Dermis blood vessel endothelial cell (primary cell): Measurements from ENCODE around the gene PKMYT1. TPM values are rescaled to one million over a fixed set of nuclear protein-coding genes. Genes with fewer than 3 reads are reported as not detected.

ENCODE experiments used
- DNase-seq: peaks from one replicate; pipeline ENCODE4 v3.0.0; 2010
- total RNA-seq: library from RNA; depleted of rRNA; stranded (reverse); fragments of >200 nt; gene quantifications from 2 replicates; pipeline ENCODE4 v1.2.3, GENCODE V29; 2014

Gene PKMYT1
- 4.4 and 10.6 TPM in 2 replicates for total RNA-seq

- DNase-seq: peak; percentile 90
These were observed at the start of gene PKMYT1 for GRCh38 chr16:2980227-2981176. TSS of gene PKMYT1 (minus strand) at chr16:2980446. CDS start at chr16:2979657, 789 bp downstream.

GRCh38 chr16:3029491-3030221 lies 49.4 kb upstream of the PKMYT1 start:
- DNase-seq: peak; percentile 35

GRCh38 chr16:3028716-3029319 lies 48.6 kb upstream of the PKMYT1 start:
- no peak for DNase-seq

- peak; percentile 87 for DNase-seq
These were observed 47.9 kb upstream of the PKMYT1 start for GRCh38 chr16:3027983-3028715.

GRCh38 chr16:3027489-3027795 lies 47.2 kb upstream of the PKMYT1 start:
- no peak for DNase-seq

- no peak for DNase-seq
These were observed 46.6 kb upstream of the PKMYT1 start for GRCh38 chr16:3026609-3027488.

GRCh38 chr16:3026003-3026378 lies 45.7 kb upstream of the PKMYT1 start:
- no peak for DNase-seq

GRCh38 chr16:3025032-3026002 lies 45.1 kb upstream of the PKMYT1 start:
- no peak for DNase-seq

GRCh38 chr16:3023669-3024478 lies 43.6 kb upstream of the PKMYT1 start, which contains the start of the genes HCFC1R1 and THOC6:
TSS of gene HCFC1R1 (minus strand) at chr16:3023942. CDS start at chr16:3023941, 1 bp downstream.
TSS of gene THOC6 (plus strand) at chr16:3024035. CDS start at chr16:3024327, 292 bp downstream.
- DNase-seq: peak; percentile 99

- DNase-seq: no peak
These were observed 43.1 kb upstream of the PKMYT1 start for GRCh38 chr16:3023415-3023668.

- DNase-seq: peak; percentile 46
These were observed 42.6 kb upstream of the PKMYT1 start for GRCh38 chr16:3022684-3023414.

- peak; percentile 95 for DNase-seq
These were observed 42.0 kb upstream of the PKMYT1 start for GRCh38 chr16:3022208-3022683.

- peak; percentile 74 for DNase-seq
These were observed 41.4 kb upstream of the PKMYT1 start for GRCh38 chr16:3021449-3022207.

GRCh38 chr16:3020604-3021448 lies 40.6 kb upstream of the PKMYT1 start:
- peak; percentile 91 for DNase-seq

- peak; percentile 84 for DNase-seq
These were observed 40.0 kb upstream of the PKMYT1 start, which contains the start of gene TNFRSF12A for GRCh38 chr16:3020247-3020603. TSS of gene TNFRSF12A (plus strand) at chr16:3020368. CDS start at chr16:3020398, 30 bp downstream.

- no peak for DNase-seq
These were observed 39.5 kb upstream of the PKMYT1 start for GRCh38 chr16:3019594-3020246.
